ENCODE data around the gene MSMO1. TPM values are rescaled to one million over a fixed set of nuclear protein-coding genes. Genes with fewer than 3 reads are reported as not detected.

MSMO1 gene
- total and polyA plus RNA-seq, 2 of the 8 experiments (the other 6 are each of a cell fraction or from before 2014, with no cell fraction given), result 79.8 to 109 TPM

GRCh38 chr4:165360041-165360695 lies 32.7 kb downstream of the MSMO1 start (continued):
- no peak for TF ChIP-seq CHD7 (IDR thresholded peaks at IDR 0.05; ENCODE audit: insufficient replicate concordance, low read length)
